Activated T-cell treated with anti-CD3 and anti-CD28 coated beads, Interleukin-2, amount 50 U/mL, for 72 hours (primary cell): ENCODE results near the gene LVRN. TPM values are rescaled to one million over a fixed set of nuclear protein-coding genes. Genes with fewer than 3 reads are reported as not detected.
"Not testable (repeated sequence)": the region's sequence is repeated elsewhere in the genome, so short reads cannot be mapped to it uniquely, and the experiment has no call there.

Source experiments
- ATAC-seq, 2 donors: fragments of 150-1000 bp; cut with Tn5 transposase; replicated peaks in 1 of 2; 2 replicates each; pipeline ENCODE4 v1.10.0; 2021; ENCODE audit warnings: moderate library complexity in 2 of 2, mild to moderate bottlenecking in 1 of 2
- DNase-seq, 2 donors: peaks; one replicate each; pipeline ENCODE4 v3.0.0; 2021 to 2022; ENCODE audit warnings: mixed read lengths in 1 of 2
- H3K27ac Mint-ChIP-seq: one replicate; pipeline ENCODE4 v1.8.0; 2022; ENCODE audit warnings: mild to moderate bottlenecking, moderate library complexity, mixed read lengths
- H3K27me3 Mint-ChIP-seq: one replicate; pipeline ENCODE4 v1.8.0; 2022; ENCODE audit warnings: low read depth, mixed read lengths
- H3K36me3 Mint-ChIP-seq, 2 donors: one replicate each; pipeline ENCODE4 v1.8.0; 2022; ENCODE audit warnings: mixed read lengths in 2 of 2, mild to moderate bottlenecking in 1 of 2; ENCODE audit not compliant: insufficient read depth in 2 of 2
- H3K4me1 Mint-ChIP-seq: one replicate; pipeline ENCODE4 v1.8.0; 2022; ENCODE audit warnings: low read depth, mixed read lengths
- H3K4me3 Mint-ChIP-seq, 2 donors: one replicate each; pipeline ENCODE4 v1.8.0; 2022; ENCODE audit warnings: mild to moderate bottlenecking in 2 of 2, mixed read lengths in 2 of 2, moderate library complexity in 2 of 2
- H3K9me3 Mint-ChIP-seq, 2 donors: one replicate each; pipeline ENCODE4 v1.8.0; 2022; ENCODE audit warnings: mixed read lengths in 2 of 2
- total RNA-seq, 2 donors: library from RNA; stranded (reverse); gene quantifications; one replicate each; pipeline ENCODE4 v1.2.3, GENCODE V29; 2022

The LVRN gene
- total RNA-seq: under 1 TPM in 1 of 2 donors, not detected in 1; 0.07 TPM

GRCh38 chr5:115962239-115962564 lies at the start of gene LVRN:
Gene LVRN, plus strand, starts transcription at chr5:115962475. Its CDS starts 143 bp downstream, at chr5:115962618.
- Mint-ChIP-seq H3K4me3 (peak within 1 kb of the TSS; percentile 61 to 63), H3K27ac (no peak within 1 kb of the TSS), H3K4me1 (peaks cover 14% of the 10 kb centered on the region), H3K9me3 (no peaks in the 10 kb centered on the region), H3K27me3 (peaks cover 59% of the 10 kb centered on the region), H3K36me3 (no peaks in the 10 kb centered on the region)
- ATAC-seq (no peak), DNase-seq (no peak)

GRCh38 chr5:115913623-115914400 lies 48.5 kb upstream of the LVRN start:
- not testable (repeated sequence) for H3K4me3 Mint-ChIP-seq, H3K4me1 Mint-ChIP-seq, H3K9me3 Mint-ChIP-seq, DNase-seq, ATAC-seq, H3K27me3 Mint-ChIP-seq, H3K36me3 Mint-ChIP-seq
- H3K27ac Mint-ChIP-seq: peak overlapping the region; percentile 10

GRCh38 chr5:115920171-115920725 lies 42.0 kb upstream of the LVRN start:
- no peaks in the 10 kb centered on the region for H3K36me3 Mint-ChIP-seq
- no peak overlapping the region for H3K27ac Mint-ChIP-seq
- no peaks in the 10 kb centered on the region for H3K27me3 Mint-ChIP-seq
- H3K4me3 Mint-ChIP-seq: no peak overlapping the region
- DNase-seq (no peak), ATAC-seq (no peak)
- no peaks in the 10 kb centered on the region for H3K4me1 Mint-ChIP-seq
- no peaks in the 10 kb centered on the region for H3K9me3 Mint-ChIP-seq

GRCh38 chr5:115928578-115929407 lies 33.5 kb upstream of the LVRN start:
- not testable (repeated sequence) for ATAC-seq, H3K27me3 Mint-ChIP-seq, H3K27ac Mint-ChIP-seq, H3K9me3 Mint-ChIP-seq, H3K4me1 Mint-ChIP-seq, DNase-seq, H3K4me3 Mint-ChIP-seq, H3K36me3 Mint-ChIP-seq

GRCh38 chr5:115930171-115930570 lies 32.1 kb upstream of the LVRN start:
- not testable (repeated sequence) for H3K36me3 Mint-ChIP-seq, H3K27ac Mint-ChIP-seq, H3K27me3 Mint-ChIP-seq, ATAC-seq, H3K4me3 Mint-ChIP-seq, H3K4me1 Mint-ChIP-seq, H3K9me3 Mint-ChIP-seq, DNase-seq

GRCh38 chr5:115930630-115931337 lies 31.5 kb upstream of the LVRN start:
- DNase-seq (no peak), ATAC-seq (no peak)
- no peak overlapping the region for H3K4me3 Mint-ChIP-seq
- no peaks in the 10 kb centered on the region for H3K9me3 Mint-ChIP-seq
- H3K36me3 Mint-ChIP-seq: no peaks in the 10 kb centered on the region
- H3K27ac Mint-ChIP-seq: no peak overlapping the region
- no peaks in the 10 kb centered on the region for H3K4me1 Mint-ChIP-seq
- no peaks in the 10 kb centered on the region for H3K27me3 Mint-ChIP-seq

- H3K27ac Mint-ChIP-seq: no peak overlapping the region
- H3K4me3 Mint-ChIP-seq: no peak overlapping the region
- no peaks in the 10 kb centered on the region for H3K27me3 Mint-ChIP-seq
- no peaks in the 10 kb centered on the region for H3K36me3 Mint-ChIP-seq
- H3K4me1 Mint-ChIP-seq: no peaks in the 10 kb centered on the region
- DNase-seq: no peak
- H3K9me3 Mint-ChIP-seq: no peaks in the 10 kb centered on the region
- ATAC-seq: no peak
These were observed 29.3 kb upstream of the LVRN start for GRCh38 chr5:115932991-115933390.

GRCh38 chr5:115934388-115934974 lies 27.8 kb upstream of the LVRN start:
- no peak for DNase-seq
- Mint-ChIP-seq H3K27me3 (no peaks in the 10 kb centered on the region), H3K36me3 (no peaks in the 10 kb centered on the region), H3K4me3 (no peak overlapping the region), H3K4me1 (no peaks in the 10 kb centered on the region), H3K27ac (no peak overlapping the region), H3K9me3 (no peaks in the 10 kb centered on the region)
- no peak for ATAC-seq

- no peaks in the 10 kb centered on the region for H3K36me3 Mint-ChIP-seq
These were observed 26.2 kb upstream of the LVRN start for GRCh38 chr5:115936031-115936430.

GRCh38 chr5:115939059-115939458 lies 23.2 kb upstream of the LVRN start:
- H3K27me3 Mint-ChIP-seq: no peaks in the 10 kb centered on the region
- no peak overlapping the region for H3K4me3 Mint-ChIP-seq
- DNase-seq (no peak), ATAC-seq (no peak)
- H3K9me3 Mint-ChIP-seq: peaks cover 0 to 4% of the 10 kb centered on the region in 2 donors
- H3K4me1 Mint-ChIP-seq: no peaks in the 10 kb centered on the region
- H3K27ac Mint-ChIP-seq: no peak overlapping the region
- no peaks in the 10 kb centered on the region for H3K36me3 Mint-ChIP-seq

More at GRCh38 chr5:115936031-115936430, 26.2 kb upstream of the LVRN start:
- no peak overlapping the region for H3K27ac Mint-ChIP-seq
- no peak overlapping the region for H3K4me3 Mint-ChIP-seq
- DNase-seq (no peak), ATAC-seq (no peak)
- H3K4me1 Mint-ChIP-seq: no peaks in the 10 kb centered on the region
- no peaks in the 10 kb centered on the region for H3K27me3 Mint-ChIP-seq
- H3K9me3 Mint-ChIP-seq: no peaks in the 10 kb centered on the region

GRCh38 chr5:115940080-115940810 lies 22.0 kb upstream of the LVRN start:
- Mint-ChIP-seq H3K27me3 (no peaks in the 10 kb centered on the region), H3K9me3 (peaks cover 0 to 4% of the 10 kb centered on the region in 2 donors), H3K27ac (no peak overlapping the region), H3K4me1 (no peaks in the 10 kb centered on the region), H3K4me3 (no peak overlapping the region), H3K36me3 (no peaks in the 10 kb centered on the region)
- ATAC-seq (no peak), DNase-seq (no peak)

GRCh38 chr5:115941051-115941675 lies 21.1 kb upstream of the LVRN start:
- Mint-ChIP-seq H3K4me3 (no peak overlapping the region), H3K9me3 (peaks cover 0 to 4% of the 10 kb centered on the region in 2 donors), H3K27me3 (no peaks in the 10 kb centered on the region), H3K27ac (no peak overlapping the region), H3K4me1 (no peaks in the 10 kb centered on the region), H3K36me3 (no peaks in the 10 kb centered on the region)
- ATAC-seq: no peak
- no peak for DNase-seq
